Measurements from ENCODE around the gene REXO5.
"Not testable (repeated sequence)": the region's sequence is repeated elsewhere in the genome, so short reads cannot be mapped to it uniquely, and the experiment has no call there.

The REXO5 gene

GRCh38 chr16:20850981-20851380 lies 44.7 kb downstream of the REXO5 start:
- no peak for DNase-seq

- no peak for DNase-seq
Measured at GRCh38 chr16:20851601-20852000, 45.3 kb downstream of the REXO5 start.

- no peak for DNase-seq
Measured at GRCh38 chr16:20853143-20853542, 46.8 kb downstream of the REXO5 start.

GRCh38 chr16:20853981-20854620 lies 47.8 kb downstream of the REXO5 start:
- DNase-seq, result no peak

GRCh38 chr16:20854963-20855362 lies 48.6 kb downstream of the REXO5 start:
- DNase-seq, result no peak

GRCh38 chr16:20857281-20857680 lies 51.0 kb downstream of the REXO5 start:
- no peak for DNase-seq

- DNase-seq, result no peak
Measured at GRCh38 chr16:20859229-20859628, 52.9 kb downstream of the REXO5 start.

GRCh38 chr16:20859699-20860098 lies 53.4 kb downstream of the REXO5 start:
- DNase-seq, result no peak

- no peak for DNase-seq
Measured at GRCh38 chr16:20860361-20860760, 54.0 kb downstream of the REXO5 start.

- not testable (repeated sequence) for DNase-seq
Measured at GRCh38 chr16:20860995-20861394, 54.7 kb downstream of the REXO5 start.

- no peak for DNase-seq
Measured at GRCh38 chr16:20862162-20862960, 56.0 kb downstream of the REXO5 start.

GRCh38 chr16:20864376-20864775 lies 58.0 kb downstream of the REXO5 start:
- DNase-seq, result not testable (repeated sequence)

GRCh38 chr16:20865420-20866131 lies 59.2 kb downstream of the REXO5 start:
- DNase-seq, result no peak

- DNase-seq, result no peak
Measured at GRCh38 chr16:20866145-20866772, 59.9 kb downstream of the REXO5 start.

GRCh38 chr16:20866801-20867200 lies 60.5 kb downstream of the REXO5 start:
- no peak for DNase-seq

- DNase-seq, result no peak
Measured at GRCh38 chr16:20867585-20867984, 61.3 kb downstream of the REXO5 start.

GRCh38 chr16:20868890-20869289 lies 62.6 kb downstream of the REXO5 start:
- DNase-seq, result no peak

- DNase-seq, result no peak
Measured at GRCh38 chr16:20870122-20870820, 63.9 kb downstream of the REXO5 start.

- no peak for DNase-seq
Measured at GRCh38 chr16:20871258-20871657, 64.9 kb downstream of the REXO5 start.

GRCh38 chr16:20871941-20872815 lies 65.9 kb downstream of the REXO5 start:
- DNase-seq, result no peak

- DNase-seq, result no peak
Measured at GRCh38 chr16:20873331-20873730, 67.0 kb downstream of the REXO5 start.
